GM12878 (cell line): ENCODE results near the gene TNNC2. TPM values are rescaled to one million over a fixed set of nuclear protein-coding genes. Genes with fewer than 3 reads are reported as not detected.

Experiments
- ATAC-seq: fragments of 200-7000 bp; cut with Tn5 transposase; 3 replicates; pipeline ENCODE4 v1.9.1; 2020; ENCODE audit warnings: mild to moderate bottlenecking, moderate library complexity
- BruUV-seq: library from RNA; stranded (reverse); fragments of 400-500 nt; replicated peaks from 2 replicates; lab custom pipeline; 2021; lab: Mats Ljungman, UMichigan
- CTCF ChIA-PET: fragments of 300-600 bp; sonication (Branson Sonifier 250); formaldehyde crosslinking; extraction: SDS; loops from one replicate; lab custom pipeline; 2021; ENCODE audit warnings: inconsistent platforms; lab: Yijun Ruan, JAX
- POLR2A ChIA-PET: fragments of 350-600 bp; formaldehyde crosslinking; extraction: SDS; loops from one replicate; lab custom pipeline; 2021; ENCODE audit warnings: inconsistent platforms; lab: Charles Lee
- RAD21 ChIA-PET: fragments of 300-600 bp; sonication (Branson Sonifier 250); formaldehyde crosslinking; loops from one replicate; lab custom pipeline; 2023; ENCODE audit warnings: antibody characterized with exemption; ENCODE audit not compliant: unreplicated experiment; lab: Charles Lee
- SMC1A ChIA-PET: fragments of 300-600 bp; sonication (Branson Sonifier 250); formaldehyde crosslinking; loops from one replicate; lab custom pipeline; 2023; ENCODE audit not compliant: unreplicated experiment, uncharacterized antibody; lab: Charles Lee
- DNase-seq: peaks from one replicate; pipeline ENCODE4 v3.0.0-alpha.2; 2011; ENCODE audit warnings: low read depth, low spot score
- FAIRE-seq: peaks from 3 replicates; lab custom pipeline; 2011; peaks lifted over from hg19 to GRCh38; lab: Jason Lieb, UNC
- H2AFZ ChIP-seq: 2 replicates; pipeline ENCODE4 v1.6.0; 2011; ENCODE audit warnings: low read depth, low read length, control low read depth; ENCODE audit not compliant: control insufficient read depth
- H3K27ac ChIP-seq: 2 replicates; pipeline ENCODE4 v1.5.1; 2011; ENCODE audit warnings: control low read depth; ENCODE audit not compliant: control insufficient read depth, insufficient read depth
- H3K27me3 ChIP-seq, 2 experiments: replicated peaks in 1 of 2; 2 replicates each; pipeline versions ENCODE4 v1.6.0 to v1.6.1; 2011; ENCODE audit warnings: low read length in 1 of 2; ENCODE audit not compliant: control insufficient read depth in 2 of 2, insufficient read depth in 2 of 2
- H3K36me3 ChIP-seq, 2 experiments: 2 replicates each; pipeline ENCODE4 v1.5.1; 2011; ENCODE audit warnings: low read length in 1 of 2; ENCODE audit not compliant: control insufficient read depth in 2 of 2, insufficient read depth in 2 of 2
- H3K4me1 ChIP-seq: 2 replicates; pipeline ENCODE4 v1.6.1; 2011; ENCODE audit warnings: mild to moderate bottlenecking, low read length, moderate library complexity, mixed read lengths; ENCODE audit not compliant: control insufficient read depth, insufficient read depth
- H3K4me2 ChIP-seq: 2 replicates; pipeline ENCODE4 v1.6.0; 2011; ENCODE audit warnings: control low read depth; ENCODE audit not compliant: control insufficient read depth, insufficient read depth
- H3K4me3 ChIP-seq: fragments of 200-600 bp; sonication (generic); 2 replicates; pipeline ENCODE4 v1.5.1; 2016
- H3K79me2 ChIP-seq: 2 replicates; pipeline ENCODE4 v1.6.0; 2011; ENCODE audit warnings: low read length; ENCODE audit not compliant: control insufficient read depth, insufficient read depth
- H3K9ac ChIP-seq: 2 replicates; pipeline ENCODE4 v1.8.0; 2011; ENCODE audit warnings: low read length, control low read depth, mixed read lengths; ENCODE audit not compliant: control insufficient read depth, insufficient read depth
- H3K9me3 ChIP-seq: replicated peaks from 3 replicates; pipeline ENCODE4 v1.5.1; 2011; ENCODE audit warnings: mild to moderate bottlenecking, low read length; ENCODE audit not compliant: control insufficient read depth, insufficient read depth
- H4K20me1 ChIP-seq: 2 replicates; pipeline ENCODE4 v1.6.0; 2011; ENCODE audit not compliant: control insufficient read depth, insufficient read depth
- ATF2 ChIP-seq: IDR thresholded peaks from 2 replicates; pipeline ENCODE4 v1.6.1; 2012; ENCODE audit warnings: low read length, inconsistent platforms
- ESRRA ChIP-seq: IDR thresholded peaks from 2 replicates; pipeline ENCODE4 v1.6.1; 2012; ENCODE audit warnings: mild to moderate bottlenecking, low read length, improper control_type of control experiment
- HCFC1 ChIP-seq: fragments of 150-350 bp; IDR thresholded peaks from 2 replicates; pipeline ENCODE4 v1.6.1; 2014; ENCODE audit warnings: low read length
- HDAC6 ChIP-seq: fragments of 200-600 bp; sonication (generic); IDR thresholded peaks from one replicate; pipeline ENCODE4 v1.8.0; 2017; ENCODE audit warnings: antibody characterized with exemption; ENCODE audit not compliant: unreplicated experiment
- KDM1A ChIP-seq: fragments of 200-600 bp; sonication (generic); IDR thresholded peaks from 2 replicates; pipeline ENCODE4 v1.6.1; 2016; ENCODE audit warnings: borderline replicate concordance
- MEF2B ChIP-seq: fragments of 450-650 bp; IDR thresholded peaks from 2 replicates; pipeline ENCODE4 v1.6.1; 2018; ENCODE audit warnings: mild to moderate bottlenecking, moderate library complexity; ENCODE audit not compliant: partially characterized antibody, poor library complexity, severe bottlenecking
- NKRF ChIP-seq: fragments of 450-650 bp; conservative IDR thresholded peaks from 2 replicates; pipeline ENCODE4 v1.6.1; 2017; ENCODE audit warnings: mild to moderate bottlenecking, moderate library complexity
- PKNOX1 ChIP-seq: fragments of 450-650 bp; IDR thresholded peaks from 2 replicates; pipeline ENCODE4 v1.6.1; 2016; ENCODE audit warnings: mild to moderate bottlenecking
- SMC3 ChIP-seq: IDR thresholded peaks from 2 replicates; pipeline ENCODE4 v1.6.1; 2011; ENCODE audit warnings: low read length, improper control_type of control experiment, borderline replicate concordance
- SREBF1 ChIP-seq: IDR thresholded peaks from 2 replicates; pipeline ENCODE4 v1.6.1; 2012; ENCODE audit warnings: mild to moderate bottlenecking, low read length
- SREBF2 ChIP-seq: IDR thresholded peaks from 2 replicates; pipeline ENCODE4 v1.6.1; 2012; ENCODE audit warnings: mild to moderate bottlenecking, low read length
- USF2 ChIP-seq: IDR thresholded peaks from 2 replicates; pipeline ENCODE4 v1.6.1; 2011; ENCODE audit warnings: low read depth, low read length, improper control_type of control experiment, borderline replicate concordance
- ZNF384 ChIP-seq: IDR thresholded peaks from 2 replicates; pipeline ENCODE4 v1.6.1; 2012; ENCODE audit warnings: low read depth, mild to moderate bottlenecking, low read length, improper control_type of control experiment, borderline replicate concordance
- ZNF687 ChIP-seq: fragments of 450-650 bp; IDR thresholded peaks from 2 replicates; pipeline ENCODE4 v1.6.1; 2017; ENCODE audit warnings: mild to moderate bottlenecking, moderate library complexity
- ZSCAN29 ChIP-seq: fragments of 450-650 bp; IDR thresholded peaks from 2 replicates; pipeline ENCODE4 v1.6.1; 2017; ENCODE audit warnings: mild to moderate bottlenecking, moderate library complexity
- ZZZ3 ChIP-seq: IDR thresholded peaks from 2 replicates; pipeline ENCODE4 v1.6.1; 2011; ENCODE audit warnings: low read depth; ENCODE audit not compliant: control insufficient read depth, insufficient read length
- WGBS: methylation state at CpG from one replicate; pipeline ENCODE4 v1.1.6; 2016; ENCODE audit warnings: low lambda C conversion rate; ENCODE audit not compliant: insufficient replicate concordance, insufficient coverage; ENCODE audit errors: missing lambda C conversion rate; 5-methylcytosine and 5-hydroxymethylcytosine counted together
- in situ Hi-C: fragments of 300-500 bp; cut with MboI; formaldehyde crosslinking; loops from 9 replicates; pipeline ENCODE4 v1.14.3; 2018; ENCODE audit warnings: mixed read lengths
- intact Hi-C: fragments of 100-400 bp; cut with micrococcal nuclease; formaldehyde crosslinking; loops from one replicate; pipeline ENCODE4 v1.14.2; 2022; ENCODE audit not compliant: unreplicated experiment
- polyA plus RNA-seq, 11 experiments: library from polyadenylated mRNA; depleted of rRNA in 4 of 11; unstranded in 6 of 11; stranded (reverse) in 5 of 11; fragments of >200 nt; fragmentation: Nextera tagmentation in 4 of 11; fragmentation: Illumina TruSeq in 1 of 11; extraction: Ambion mirVana in 4 of 11; extraction: Trizol in 1 of 11; gene quantifications; 1 replicate in 1 of 11; 2 replicates in 10 of 11; pipeline versions ENCODE4 v1.2.1 to v1.2.3, GENCODE V29; 2011 to 2016; ENCODE audit warnings: inconsistent platforms in 2 of 11, missing spikeins in 2 of 11, low read depth in 1 of 11
- total RNA-seq, 4 experiments: library from RNA; depleted of rRNA in 3 of 4; stranded (reverse); fragments of >200 nt in 3 of 4; fragmentation: Illumina TruSeq in 1 of 4; extraction: Trizol in 1 of 4; gene quantifications; 2 replicates each; pipeline versions ENCODE4 v1.2.1 to v1.2.3, GENCODE V29; 2013 to 2021

The TNNC2 gene
- total and polyA plus RNA-seq, 10 of the 15 experiments (the other 5 are each of a cell fraction or from before 2014, with no cell fraction given): 0.37 TPM; not detected in 9

GRCh38 chr20:45853484-45853883 lies 26.4 kb upstream of the TNNC2 start:
- Histone ChIP-seq H3K27me3 (no peaks in the 10 kb centered on the region), H3K36me3 (no peaks in the 10 kb centered on the region), H3K79me2 (peaks cover 19% of the 10 kb centered on the region), H3K9ac (no peak overlapping the region), H3K4me3 (no peak overlapping the region), H3K27ac (no peak overlapping the region), H3K4me2 (no peak overlapping the region), H3K4me1 (peaks cover 8% of the 10 kb centered on the region), H2AFZ (no peak overlapping the region), H4K20me1 (no peaks in the 10 kb centered on the region), H3K9me3 (no peaks in the 10 kb centered on the region)
- FAIRE-seq: no peak
- ChIA-PET POLR2A (interaction anchor here (2.4 kb wide), 1 partner anchor 11 kb away, joined by 10 read pairs; no protein-coding TSS in a partner anchor), RAD21 (no interaction called here), CTCF (interaction anchor here (0.8 to 1.6 kb wide), 2 partner anchors 54 to 117 kb away, joined by 3 to 6 read pairs; no protein-coding TSS in a partner anchor), SMC1A (no interaction called here)
- no peak for ATAC-seq
- intact Hi-C loops (no loop called here), in situ Hi-C loops (no loop called here)
- WGBS: 71% methylated on average over 2 of the region's 2 CpGs
- no peak for DNase-seq
- BruUV-seq: no TSS peak
- TF ChIP-seq USF2: no peak
- TF ChIP-seq ATF2: no peak
- no peak for TF ChIP-seq KDM1A
- no peak for TF ChIP-seq ZZZ3
- TF ChIP-seq SREBF1: no peak
- no peak for TF ChIP-seq HDAC6
- TF ChIP-seq NKRF: no peak
- no peak for TF ChIP-seq HCFC1
- TF ChIP-seq PKNOX1: no peak
- no peak for TF ChIP-seq MEF2B
- no peak for TF ChIP-seq ZNF687
- no peak for TF ChIP-seq SMC3
- no peak for TF ChIP-seq ZSCAN29
- TF ChIP-seq SREBF2: no peak
- TF ChIP-seq ESRRA: no peak
- no peak for TF ChIP-seq ZNF384
